Stomach (tissue), 9 donors: ENCODE results near the gene BABAM2. TPM values are rescaled to one million over a fixed set of nuclear protein-coding genes. Genes with fewer than 3 reads are reported as not detected.

Experiments used
- DNase-seq, 2 donors: peaks; one replicate each; pipeline versions ENCODE4 v3.0.0 to v3.0.0-alpha.2; 2013 to 2019
- H3K27ac ChIP-seq, 5 donors: fragments of 200-600 bp in 4 of 5; sonication (generic) in 4 of 5; one replicate each; pipeline ENCODE4 v1.5.1; 2013 to 2019; ENCODE audit warnings: mild to moderate bottlenecking in 1 of 5, moderate library complexity in 1 of 5
- H3K27me3 ChIP-seq, 3 donors: fragments of 200-600 bp; sonication (generic); one replicate each; pipeline ENCODE4 v1.5.1; 2017 to 2019; ENCODE audit warnings: mixed run types in 1 of 3
- H3K36me3 ChIP-seq, 4 donors: fragments of 200-600 bp; sonication (generic); 1 replicate in 3 of 4; 2 replicates in 1 of 4; pipeline ENCODE4 v1.5.1; 2016 to 2019
- H3K4me1 ChIP-seq, 4 donors: fragments of 200-600 bp; sonication (generic); one replicate each; pipeline ENCODE4 v1.5.1; 2016 to 2019
- H3K4me3 ChIP-seq, 4 donors: fragments of 200-600 bp; sonication (generic) in 3 of 4; one replicate each; pipeline ENCODE4 v1.5.1; 2016 to 2019; ENCODE audit warnings: mild to moderate bottlenecking in 1 of 4
- H3K9me3 ChIP-seq, 4 donors: fragments of 200-600 bp; sonication (generic); one replicate each; pipeline ENCODE4 v1.5.1; 2016 to 2019
- EP300 ChIP-seq: sonication (generic); formaldehyde crosslinking; IDR thresholded peaks from one replicate; pipeline ENCODE4 v1.6.1; 2017; ENCODE audit warnings: antibody characterized with exemption
- POLR2A ChIP-seq, 4 donors: fragments of 450-650 bp; IDR thresholded peaks; one replicate each; pipeline ENCODE4 v1.6.1; 2016; ENCODE audit warnings: antibody characterized with exemption in 4 of 4, control low read depth in 2 of 4, mild to moderate bottlenecking in 1 of 4, moderate library complexity in 1 of 4
- POLR2AphosphoS5 ChIP-seq, 3 donors: sonication (generic); formaldehyde crosslinking; IDR thresholded peaks; one replicate each; pipeline ENCODE4 v1.6.1; 2016; ENCODE audit warnings: antibody characterized with exemption in 3 of 3
- WGBS, 5 donors: extraction: QIAGEN DNeasy Blood & Tissue Kit in 3 of 5; methylation state at CpG; one replicate each; pipeline versions ENCODE4 v1.1.5 to v1.1.7; 2013 to 2018; 5-methylcytosine and 5-hydroxymethylcytosine counted together
- intact Hi-C: fragments of 100-400 bp; cut with DNase I; formaldehyde crosslinking; loops from one replicate; pipeline ENCODE4 v1.15.1; 2023; ENCODE audit warnings: low total_unique reads
- polyA plus RNA-seq, 3 donors: library from polyadenylated mRNA; stranded (reverse); fragments of 200-250 nt; gene quantifications; one replicate each; pipeline ENCODE4 v1.2.3, GENCODE V29; 2013
- total RNA-seq, 5 donors: library from RNA; depleted of rRNA; stranded (reverse); fragments of >200 nt; gene quantifications; one replicate each; pipeline versions ENCODE4 v1.1.0 to v1.2.3, GENCODE V29; 2014 to 2016
- TF ChIP-seq, protein P1 (sequence below), 7 experiments: fragments of 450-650 bp in 4 of 7; fragments of 200-600 bp in 3 of 7; sonication (generic) in 3 of 7; IDR thresholded peaks; one replicate each; pipeline ENCODE4 v1.5.1; 2016 to 2019; ENCODE audit warnings: antibody characterized with exemption in 7 of 7, control low read depth in 2 of 7, mild to moderate bottlenecking in 1 of 7
- donor health status: healthy with polysubstance abuse.
- donor health status: Bipolar disorder and iron deficiency.
- donor health status: healthy.

The BABAM2 gene
- total and polyA plus RNA-seq, 8 donors = 14.2 to 41.4 (median 22.8) TPM

DNA sequence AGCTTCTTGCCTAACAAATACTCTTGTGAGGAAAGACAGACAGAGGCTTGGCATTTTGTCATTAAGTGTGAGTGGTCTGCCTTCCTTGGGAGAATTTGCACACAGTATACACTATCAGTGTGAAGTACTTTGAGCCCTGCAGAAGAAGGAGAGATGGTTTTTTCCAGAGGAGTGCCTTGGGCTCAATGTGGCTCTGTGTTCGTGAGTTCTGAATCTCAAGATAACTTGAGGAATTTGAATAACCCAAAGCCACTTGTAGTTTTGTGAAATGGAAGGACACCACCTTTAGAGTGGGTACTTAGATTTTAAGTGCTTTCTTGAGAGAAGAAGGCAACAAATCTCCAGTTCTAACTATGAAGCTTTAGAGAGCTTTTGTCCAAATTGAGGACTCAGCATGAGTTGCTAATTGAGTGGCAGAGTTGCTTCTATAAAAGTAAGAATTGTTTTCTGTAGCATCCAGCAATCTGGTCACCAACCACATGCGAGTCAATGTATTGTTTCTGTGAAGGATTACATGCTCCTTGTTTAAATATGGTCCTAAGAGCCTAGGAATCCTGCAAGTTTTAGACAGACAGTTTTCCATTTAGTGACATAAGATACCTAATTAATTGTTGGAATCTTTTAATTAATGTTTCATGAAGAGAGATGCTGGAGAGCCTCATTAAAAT lies 68.3 kb downstream of the BABAM2 start:
- peak overlapping the region in 3 of 5 donors; percentile 17 to 37 (median 36) for H3K27ac ChIP-seq
- H3K9me3 ChIP-seq = no peaks in the 10 kb centered on the region
- DNase-seq = no peak
- H3K4me3 ChIP-seq = no peak overlapping the region
- 85 to 96% (median 90%) methylated on average over 2 of the region's 2 CpGs for WGBS, 5 donors
- peaks cover 13 to 64% (median 36%) of the 10 kb centered on the region in 4 donors for H3K4me1 ChIP-seq
- TF ChIP-seq EP300 (no peak), POLR2A (IDR thresholded peaks at IDR 0.05) (no peak)
- TF ChIP-seq, protein P1, sequence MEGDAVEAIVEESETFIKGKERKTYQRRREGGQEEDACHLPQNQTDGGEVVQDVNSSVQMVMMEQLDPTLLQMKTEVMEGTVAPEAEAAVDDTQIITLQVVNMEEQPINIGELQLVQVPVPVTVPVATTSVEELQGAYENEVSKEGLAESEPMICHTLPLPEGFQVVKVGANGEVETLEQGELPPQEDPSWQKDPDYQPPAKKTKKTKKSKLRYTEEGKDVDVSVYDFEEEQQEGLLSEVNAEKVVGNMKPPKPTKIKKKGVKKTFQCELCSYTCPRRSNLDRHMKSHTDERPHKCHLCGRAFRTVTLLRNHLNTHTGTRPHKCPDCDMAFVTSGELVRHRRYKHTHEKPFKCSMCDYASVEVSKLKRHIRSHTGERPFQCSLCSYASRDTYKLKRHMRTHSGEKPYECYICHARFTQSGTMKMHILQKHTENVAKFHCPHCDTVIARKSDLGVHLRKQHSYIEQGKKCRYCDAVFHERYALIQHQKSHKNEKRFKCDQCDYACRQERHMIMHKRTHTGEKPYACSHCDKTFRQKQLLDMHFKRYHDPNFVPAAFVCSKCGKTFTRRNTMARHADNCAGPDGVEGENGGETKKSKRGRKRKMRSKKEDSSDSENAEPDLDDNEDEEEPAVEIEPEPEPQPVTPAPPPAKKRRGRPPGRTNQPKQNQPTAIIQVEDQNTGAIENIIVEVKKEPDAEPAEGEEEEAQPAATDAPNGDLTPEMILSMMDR (IDR thresholded peaks at IDR 0.05) = no peak
- intact Hi-C loops = no loop called here
- H3K27me3 ChIP-seq = no peaks in the 10 kb centered on the region
- no peaks in the 10 kb centered on the region for H3K36me3 ChIP-seq

DNA sequence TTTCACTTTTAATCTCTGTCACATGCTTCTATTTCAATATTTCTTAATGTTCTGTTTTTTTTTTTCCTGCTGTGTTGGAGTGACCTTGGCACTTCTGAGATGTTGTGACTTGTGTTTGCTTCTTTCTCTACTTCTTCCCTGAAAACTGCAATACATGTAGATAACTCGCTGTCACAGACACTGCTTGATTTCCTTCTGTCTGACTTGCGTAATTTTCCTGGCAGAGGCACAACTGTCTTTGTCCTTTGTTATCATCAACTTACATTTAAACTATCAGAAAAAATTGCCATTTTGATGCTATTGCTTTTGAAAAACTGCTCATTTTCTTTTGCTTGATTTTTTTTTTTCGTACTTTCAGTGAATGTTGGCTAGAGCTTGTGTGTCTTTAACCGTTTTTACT lies 69.0 kb downstream of the BABAM2 start:
- no peaks in the 10 kb centered on the region for H3K36me3 ChIP-seq
- H3K4me3 ChIP-seq = no peak overlapping the region
- peaks cover 13 to 57% (median 33%) of the 10 kb centered on the region in 4 donors for H3K4me1 ChIP-seq
- 31 to 49% (median 46%) methylated on average over 4 of the region's 4 CpGs for WGBS, 5 donors
- H3K27me3 ChIP-seq = no peaks in the 10 kb centered on the region
- no peak for TF ChIP-seq EP300
- TF ChIP-seq, protein P1 (IDR thresholded peaks at IDR 0.05) = no peak
- no peak for TF ChIP-seq POLR2AphosphoS5 (IDR thresholded peaks at IDR 0.05)
- no peak for TF ChIP-seq POLR2A (IDR thresholded peaks at IDR 0.05)
- H3K9me3 ChIP-seq = no peaks in the 10 kb centered on the region
- H3K27ac ChIP-seq = peak overlapping the region in 3 of 5 donors; percentile 17 to 47 (median 37)
- intact Hi-C loops = no loop called here
- peak in 1 of 2 donors; percentile 51 for DNase-seq

DNA sequence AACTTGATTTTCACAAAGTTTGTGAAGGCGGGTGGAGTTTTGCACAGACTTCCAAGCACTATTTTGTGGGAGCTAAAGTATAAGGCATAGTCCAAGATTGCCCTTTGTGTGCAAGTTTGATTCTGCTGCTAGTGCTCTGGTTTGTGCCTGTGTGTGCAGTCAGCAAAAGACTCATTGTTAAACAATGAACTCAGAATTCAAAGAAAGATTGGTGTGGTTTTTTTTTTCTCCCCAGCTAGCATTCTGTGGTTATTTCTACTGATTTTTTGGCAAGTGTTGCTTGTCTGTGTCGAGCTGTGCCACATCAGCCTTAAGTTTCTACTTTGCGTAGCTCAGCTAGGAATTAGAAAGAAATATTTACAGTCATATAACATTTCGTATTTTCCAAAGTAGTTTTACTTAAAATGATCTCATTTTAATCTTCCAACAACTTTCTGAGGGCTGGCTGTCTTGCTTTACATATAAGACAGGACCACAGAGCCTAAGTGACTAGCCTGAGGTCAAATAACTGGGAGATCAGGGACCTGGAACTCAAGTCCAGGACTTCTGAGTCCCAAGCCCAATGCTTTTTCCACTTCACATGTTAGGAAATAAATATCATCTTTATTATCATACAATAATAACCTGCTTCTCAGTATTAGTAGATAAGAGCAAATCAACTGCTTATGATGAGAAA lies 69.8 kb downstream of the BABAM2 start:
- Histone ChIP-seq H3K9me3 (no peaks in the 10 kb centered on the region), H3K36me3 (no peaks in the 10 kb centered on the region), H3K27ac (peak overlapping the region in 3 of 5 donors; percentile 17 to 47 (median 37)), H3K27me3 (no peaks in the 10 kb centered on the region), H3K4me3 (no peak overlapping the region), H3K4me1 (peaks cover 10 to 49% (median 24%) of the 10 kb centered on the region in 4 donors)
- TF ChIP-seq EP300 (no peak), POLR2A (IDR thresholded peaks at IDR 0.05) (no peak), POLR2AphosphoS5 (IDR thresholded peaks at IDR 0.05) (no peak)
- TF ChIP-seq, protein P1 (IDR thresholded peaks at IDR 0.05) = no peak
- intact Hi-C loops = no loop called here
- 21 to 40% (median 25%) methylated on average over 4 of the region's 4 CpGs for WGBS, 5 donors
- DNase-seq = peak in 1 of 2 donors; percentile 50

DNA sequence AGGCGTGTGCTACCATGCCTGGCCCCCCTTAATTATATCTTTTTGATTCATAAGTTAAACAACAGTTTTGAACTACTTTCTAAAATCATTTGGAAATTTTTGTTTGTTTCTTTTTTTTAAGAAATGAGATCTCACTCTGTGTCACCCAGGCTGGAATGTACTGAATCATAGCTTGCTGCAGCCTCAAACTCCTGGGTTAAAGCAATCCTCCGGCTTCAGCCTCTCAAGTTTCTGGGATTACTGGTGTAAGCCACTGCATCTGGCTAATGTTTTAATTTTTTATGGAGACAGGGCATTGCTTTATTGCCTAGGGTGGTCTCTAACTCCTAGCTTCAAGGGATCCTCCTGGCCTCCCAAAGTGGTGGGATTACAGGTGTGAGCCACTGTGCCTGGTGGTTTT lies 71.5 kb downstream of the BABAM2 start:
- no peaks in the 10 kb centered on the region for H3K27me3 ChIP-seq
- H3K27ac ChIP-seq = no peak overlapping the region
- no peak for TF ChIP-seq POLR2A (IDR thresholded peaks at IDR 0.05)
- TF ChIP-seq, protein P1 (IDR thresholded peaks at IDR 0.05) = no peak
- TF ChIP-seq EP300 = no peak
- no peak for TF ChIP-seq POLR2AphosphoS5 (IDR thresholded peaks at IDR 0.05)
- DNase-seq = no peak
- WGBS, 5 donors = 92 to 97% (median 93%) methylated on average over 2 of the region's 2 CpGs
- no peaks in the 10 kb centered on the region for H3K9me3 ChIP-seq
- peaks cover 9 to 44% (median 27%) of the 10 kb centered on the region in 4 donors for H3K4me1 ChIP-seq
- no peaks in the 10 kb centered on the region for H3K36me3 ChIP-seq
- intact Hi-C loops = no loop called here
- no peak overlapping the region for H3K4me3 ChIP-seq
